ENCODE results near the gene NSMCE1. TPM values are rescaled to one million over a fixed set of nuclear protein-coding genes. Genes with fewer than 3 reads are reported as not detected.

Gene NSMCE1
- total and polyA plus RNA-seq, 2 donors (not counting 1 experiment from before 2014, with no cell fraction given): 48.8 to 142 TPM

DNA sequence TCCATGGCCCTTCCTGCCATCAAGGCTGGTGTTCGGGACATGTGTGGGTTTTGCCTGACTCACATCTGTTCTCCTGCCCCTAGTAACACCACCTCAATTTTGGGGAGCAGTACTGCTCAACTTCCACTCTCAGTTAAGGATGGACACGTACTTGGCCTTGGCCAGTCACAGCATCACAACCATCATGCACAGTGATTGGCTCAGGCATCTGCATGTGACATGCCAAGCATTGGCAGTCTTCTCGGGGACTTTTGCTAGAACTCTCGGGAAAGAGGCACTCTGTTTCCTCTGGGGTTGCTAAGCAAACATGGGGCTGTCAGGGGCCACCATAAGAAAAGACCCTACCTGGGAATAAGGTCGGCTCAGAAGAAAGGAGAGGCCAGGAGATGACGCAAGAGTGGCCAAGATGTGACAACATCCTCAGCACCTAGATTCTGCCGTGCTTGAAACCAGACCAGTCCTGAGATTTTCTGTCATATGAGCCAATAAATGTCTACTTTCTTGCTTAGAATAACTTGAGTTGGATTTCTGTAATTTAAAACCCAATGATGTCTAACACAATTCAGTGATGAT, 77.1 kb downstream of the NSMCE1 start:
- Histone ChIP-seq H3K36me3 (ENCODE audit: control insufficient read depth, insufficient read depth, low read length) (no peaks in the 10 kb centered on the region), H3K79me2 (ENCODE audit: control insufficient read depth, insufficient read depth, low read length) (no peaks in the 10 kb centered on the region), H4K20me1 (ENCODE audit: control insufficient read depth, extremely low read depth, insufficient read depth, low read length) (no peaks in the 10 kb centered on the region), H3K4me1 (ENCODE audit: control insufficient read depth, extremely low read depth, insufficient read depth, low read length) (no peaks in the 10 kb centered on the region), H3K27me3 (ENCODE audit: control insufficient read depth, insufficient read depth, low read length) (peaks cover 6% of the 10 kb centered on the region), H3K4me3 (replicated peaks in 1 of 4; ENCODE audit: control extremely low read depth in 1 of 4, insufficient read depth in 1 of 4, low read depth in 3 of 4, low read length in 4 of 4) (no peak overlapping the region), H3K27ac (ENCODE audit: insufficient read depth, low read length) (no peak overlapping the region), H3K9me3 (ENCODE audit: control insufficient read depth, insufficient read depth, low read depth, low read length) (no peaks in the 10 kb centered on the region), H3K9ac (ENCODE audit: insufficient read depth, low read length) (no peak overlapping the region), H3K4me2 (ENCODE audit: extremely low read depth, insufficient read depth, low read length) (no peak overlapping the region), H2AFZ (ENCODE audit: low read length) (no peak overlapping the region)
- DNase-seq (ENCODE audit: low read depth in 2 of 2): no peak
- no peak for TF ChIP-seq EZH2 (IDR thresholded peaks at IDR 0.05; ENCODE audit: low read length, missing control alignments)
- TF ChIP-seq, protein P1, sequence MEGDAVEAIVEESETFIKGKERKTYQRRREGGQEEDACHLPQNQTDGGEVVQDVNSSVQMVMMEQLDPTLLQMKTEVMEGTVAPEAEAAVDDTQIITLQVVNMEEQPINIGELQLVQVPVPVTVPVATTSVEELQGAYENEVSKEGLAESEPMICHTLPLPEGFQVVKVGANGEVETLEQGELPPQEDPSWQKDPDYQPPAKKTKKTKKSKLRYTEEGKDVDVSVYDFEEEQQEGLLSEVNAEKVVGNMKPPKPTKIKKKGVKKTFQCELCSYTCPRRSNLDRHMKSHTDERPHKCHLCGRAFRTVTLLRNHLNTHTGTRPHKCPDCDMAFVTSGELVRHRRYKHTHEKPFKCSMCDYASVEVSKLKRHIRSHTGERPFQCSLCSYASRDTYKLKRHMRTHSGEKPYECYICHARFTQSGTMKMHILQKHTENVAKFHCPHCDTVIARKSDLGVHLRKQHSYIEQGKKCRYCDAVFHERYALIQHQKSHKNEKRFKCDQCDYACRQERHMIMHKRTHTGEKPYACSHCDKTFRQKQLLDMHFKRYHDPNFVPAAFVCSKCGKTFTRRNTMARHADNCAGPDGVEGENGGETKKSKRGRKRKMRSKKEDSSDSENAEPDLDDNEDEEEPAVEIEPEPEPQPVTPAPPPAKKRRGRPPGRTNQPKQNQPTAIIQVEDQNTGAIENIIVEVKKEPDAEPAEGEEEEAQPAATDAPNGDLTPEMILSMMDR (conservative IDR thresholded peaks at IDR 0.05 in 1 of 2, IDR thresholded peaks at IDR 0.05 in 1 of 2; ENCODE audit: low read depth in 1 of 2, low read length in 2 of 2): no peak

DNA sequence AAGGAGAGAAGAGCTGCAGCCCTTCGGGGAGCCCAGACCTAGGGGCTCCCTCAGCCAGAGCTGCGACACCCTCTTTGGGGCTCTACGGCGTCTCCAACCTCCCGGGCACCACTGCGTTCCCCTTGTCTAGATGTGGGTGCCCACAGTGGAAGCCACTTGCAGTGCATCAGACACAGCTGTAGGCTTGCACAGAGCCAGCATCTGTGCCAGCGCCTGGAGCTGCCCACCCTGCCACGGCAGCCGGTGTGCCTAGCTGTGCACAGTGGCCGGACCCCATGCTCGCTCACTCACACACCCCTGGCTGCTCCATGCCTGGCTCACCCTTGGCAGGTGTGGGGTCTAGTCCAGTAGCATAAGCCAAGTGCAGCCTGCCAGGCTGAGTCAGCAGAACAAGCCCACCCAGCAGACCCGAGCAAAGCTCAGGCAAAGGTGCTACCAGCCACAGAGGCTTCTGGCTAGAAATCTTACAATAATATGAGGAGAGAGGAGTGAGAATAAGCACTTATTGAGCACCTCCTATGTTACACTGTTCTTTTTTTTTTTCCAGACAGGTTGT, 78.2 kb downstream of the NSMCE1 start:
- Histone ChIP-seq H3K9ac (ENCODE audit: insufficient read depth, low read length) (no peak overlapping the region), H3K4me3 (replicated peaks in 1 of 4; ENCODE audit: control extremely low read depth in 1 of 4, insufficient read depth in 1 of 4, low read depth in 3 of 4, low read length in 4 of 4) (no peak overlapping the region), H4K20me1 (ENCODE audit: control insufficient read depth, extremely low read depth, insufficient read depth, low read length) (no peaks in the 10 kb centered on the region), H3K27ac (ENCODE audit: insufficient read depth, low read length) (no peak overlapping the region), H3K79me2 (ENCODE audit: control insufficient read depth, insufficient read depth, low read length) (no peaks in the 10 kb centered on the region), H2AFZ (ENCODE audit: low read length) (no peak overlapping the region), H3K9me3 (ENCODE audit: control insufficient read depth, insufficient read depth, low read depth, low read length) (no peaks in the 10 kb centered on the region), H3K36me3 (ENCODE audit: control insufficient read depth, insufficient read depth, low read length) (no peaks in the 10 kb centered on the region), H3K27me3 (ENCODE audit: control insufficient read depth, insufficient read depth, low read length) (peaks cover 6% of the 10 kb centered on the region), H3K4me2 (ENCODE audit: extremely low read depth, insufficient read depth, low read length) (no peak overlapping the region), H3K4me1 (ENCODE audit: control insufficient read depth, extremely low read depth, insufficient read depth, low read length) (no peaks in the 10 kb centered on the region)
- DNase-seq (ENCODE audit: low read depth in 2 of 2): no peak
- no peak for TF ChIP-seq EZH2 (IDR thresholded peaks at IDR 0.05; ENCODE audit: low read length, missing control alignments)
- TF ChIP-seq, protein P1 (conservative IDR thresholded peaks at IDR 0.05 in 1 of 2, IDR thresholded peaks at IDR 0.05 in 1 of 2; ENCODE audit: low read depth in 1 of 2, low read length in 2 of 2): no peak

DNA sequence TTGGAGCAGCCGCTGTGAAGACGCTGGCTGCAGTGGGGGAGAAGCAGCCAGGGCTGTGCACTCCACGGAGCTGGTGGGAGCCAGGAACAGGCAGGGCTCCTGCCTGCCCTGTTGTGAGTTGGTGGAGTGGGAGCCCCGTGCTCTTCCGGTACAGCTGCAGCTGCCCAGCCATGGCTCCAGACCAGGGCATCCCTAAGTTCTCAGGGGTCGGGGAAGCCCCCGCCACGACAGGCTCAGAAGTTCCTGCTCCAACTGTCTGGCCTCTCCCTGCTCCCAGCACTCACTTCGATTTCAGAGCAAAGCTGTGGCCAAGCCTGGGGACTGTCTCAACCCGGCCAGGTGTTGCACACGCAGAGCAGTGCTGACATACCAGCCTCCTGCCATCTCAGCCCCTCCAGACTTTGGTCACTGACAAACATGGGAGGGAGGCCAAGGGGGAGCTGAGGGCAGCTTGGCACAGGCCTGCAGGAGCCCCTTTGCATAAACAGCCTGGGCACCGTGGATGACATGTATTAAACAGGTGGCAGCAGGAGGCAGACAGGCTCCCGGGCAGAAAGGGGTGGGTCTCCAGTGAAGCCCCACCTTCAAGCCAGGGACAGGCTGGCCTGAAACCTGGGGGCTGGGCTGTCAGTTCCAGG, 79.1 kb downstream of the NSMCE1 start:
- no peak for TF ChIP-seq EZH2 (IDR thresholded peaks at IDR 0.05; ENCODE audit: low read length, missing control alignments)
- TF ChIP-seq, protein P1 (conservative IDR thresholded peaks at IDR 0.05 in 1 of 2, IDR thresholded peaks at IDR 0.05 in 1 of 2; ENCODE audit: low read depth in 1 of 2, low read length in 2 of 2): no peak
- Histone ChIP-seq H3K9me3 (ENCODE audit: control insufficient read depth, insufficient read depth, low read depth, low read length) (no peaks in the 10 kb centered on the region), H2AFZ (ENCODE audit: low read length) (no peak overlapping the region), H3K27me3 (ENCODE audit: control insufficient read depth, insufficient read depth, low read length) (peaks cover 6% of the 10 kb centered on the region), H3K4me3 (replicated peaks in 1 of 4; ENCODE audit: control extremely low read depth in 1 of 4, insufficient read depth in 1 of 4, low read depth in 3 of 4, low read length in 4 of 4) (no peak overlapping the region), H3K79me2 (ENCODE audit: control insufficient read depth, insufficient read depth, low read length) (no peaks in the 10 kb centered on the region), H3K4me2 (ENCODE audit: extremely low read depth, insufficient read depth, low read length) (no peak overlapping the region), H3K4me1 (ENCODE audit: control insufficient read depth, extremely low read depth, insufficient read depth, low read length) (no peaks in the 10 kb centered on the region), H3K9ac (ENCODE audit: insufficient read depth, low read length) (no peak overlapping the region), H3K36me3 (ENCODE audit: control insufficient read depth, insufficient read depth, low read length) (no peaks in the 10 kb centered on the region), H4K20me1 (ENCODE audit: control insufficient read depth, extremely low read depth, insufficient read depth, low read length) (no peaks in the 10 kb centered on the region), H3K27ac (ENCODE audit: insufficient read depth, low read length) (no peak overlapping the region)
- DNase-seq (ENCODE audit: low read depth in 2 of 2): no peak

Data from fibroblast of lung (primary cell).